T-cell (primary cell): Measurements from ENCODE around the gene CHD9NB. TPM values are rescaled to one million over a fixed set of nuclear protein-coding genes. Genes with fewer than 3 reads are reported as not detected.

ENCODE experiments used
- ATAC-seq, 4 experiments: fragments of 200-7000 bp in 3 of 4; fragments of 150-1000 bp in 1 of 4; cut with Tn5 transposase; replicated peaks in 1 of 4; 1 replicate in 3 of 4; 2 replicates in 1 of 4; pipeline ENCODE4 v1.10.0; 2021; ENCODE audit warnings: moderate library complexity in 3 of 4, mild to moderate bottlenecking in 2 of 4, moderate number of reproducible peaks in 1 of 4
- CTCF ChIA-PET, 2 donors: fragments of 300-600 bp; sonication (Branson Sonifier 250); formaldehyde crosslinking; loops; one replicate each; lab custom pipeline; 2022; ENCODE audit warnings: antibody characterized with exemption in 2 of 2; lab: Charles Lee
- POLR2A ChIA-PET, 2 donors: fragments of 300-600 bp; sonication (Branson Sonifier 250); formaldehyde crosslinking; loops; one replicate each; lab custom pipeline; 2022; ENCODE audit warnings: antibody characterized with exemption in 2 of 2; lab: Charles Lee
- DNase-seq, 35 experiments: peaks; one replicate each; pipeline versions ENCODE4 v3.0.0 to v3.0.0-alpha.2; 2013 to 2023
- H3K27ac ChIP-seq: one replicate; pipeline ENCODE4 v1.5.1; 2013; ENCODE audit warnings: low read length
- H3K27me3 ChIP-seq, 2 experiments: replicated peaks in 1 of 2; 1 replicate in 1 of 2; 2 replicates in 1 of 2; pipeline versions ENCODE4 v1.6.1 to v1.7.0; 2013; ENCODE audit warnings: low read length in 1 of 2, mixed read lengths in 1 of 2; ENCODE audit not compliant: control insufficient read depth in 2 of 2, insufficient read depth in 2 of 2; ENCODE audit errors: extremely low read depth in 1 of 2
- H3K36me3 ChIP-seq, 2 donors: 1 replicate in 1 of 2; 2 replicates in 1 of 2; pipeline versions ENCODE4 v1.6.1 to v1.7.0; 2013; ENCODE audit warnings: low read length in 1 of 2; ENCODE audit not compliant: control insufficient read depth in 2 of 2, insufficient read depth in 1 of 2; ENCODE audit errors: extremely low read depth in 1 of 2
- H3K4me1 ChIP-seq, 2 experiments: 1 replicate in 1 of 2; 2 replicates in 1 of 2; pipeline versions ENCODE4 v1.6.1 to v1.7.0; 2013; ENCODE audit warnings: low read length in 2 of 2, mixed read lengths in 1 of 2; ENCODE audit not compliant: insufficient read depth in 2 of 2, control insufficient read depth in 1 of 2; ENCODE audit errors: extremely low read depth in 1 of 2
- H3K4me3 ChIP-seq, 2 donors: 1 replicate in 1 of 2; 2 replicates in 1 of 2; pipeline versions ENCODE4 v1.5.1 to v1.7.0; 2013; ENCODE audit warnings: mild to moderate bottlenecking in 2 of 2, low read length in 1 of 2, moderate library complexity in 1 of 2; ENCODE audit not compliant: control insufficient read depth in 1 of 2; ENCODE audit errors: extremely low read depth in 1 of 2
- H3K9me3 ChIP-seq: 2 replicates; pipeline ENCODE4 v1.7.0; 2013
- H3K27ac Mint-ChIP-seq, 2 donors: one replicate each; pipeline ENCODE4 v1.8.0; 2020 to 2021; ENCODE audit warnings: mild to moderate bottlenecking in 2 of 2, mixed read lengths in 2 of 2
- H3K27me3 Mint-ChIP-seq, 2 donors: one replicate each; pipeline ENCODE4 v1.8.0; 2021 to 2022; ENCODE audit warnings: mixed read lengths in 2 of 2
- H3K36me3 Mint-ChIP-seq: one replicate; pipeline ENCODE4 v1.8.0; 2021; ENCODE audit warnings: mixed read lengths
- H3K4me1 Mint-ChIP-seq, 3 donors: one replicate each; pipeline ENCODE4 v1.8.0; 2020 to 2022; ENCODE audit warnings: mixed read lengths in 3 of 3, mild to moderate bottlenecking in 1 of 3
- H3K4me3 Mint-ChIP-seq, 3 donors: one replicate each; pipeline ENCODE4 v1.8.0; 2020 to 2022; ENCODE audit warnings: mild to moderate bottlenecking in 3 of 3, mixed read lengths in 3 of 3, moderate library complexity in 3 of 3
- H3K9me3 Mint-ChIP-seq, 3 donors: one replicate each; pipeline ENCODE4 v1.8.0; 2020 to 2022; ENCODE audit warnings: mixed read lengths in 3 of 3
- WGBS: methylation state at CpG from one replicate; pipeline ENCODE4 v1.1.5; 2013; ENCODE audit warnings: missing lambda C conversion rate; ENCODE audit not compliant: insufficient coverage; 5-methylcytosine and 5-hydroxymethylcytosine counted together
- total RNA-seq, 35 experiments: library from RNA in 6 of 35; stranded (reverse) in 6 of 35; fragments of 120-200 nt in 1 of 35; gene quantifications; one replicate each; pipeline versions ENCODE4 v1.2.1 to v1.2.4 and lab custom pipeline; 2013 to 2026

The CHD9NB gene
- total RNA-seq, 5 donors from 2014 or later (not counting 1 experiment from before 2014, with no cell fraction given): not detected

GRCh38 chr16:53007095-53007494 lies 45.6 kb downstream of the CHD9NB start:
- Histone ChIP-seq H3K27ac (no peak overlapping the region), H3K9me3 (no peaks in the 10 kb centered on the region), H3K36me3 (no peaks in the 10 kb centered on the region), H3K4me3 (no peak overlapping the region), H3K27me3 (no peaks in the 10 kb centered on the region), H3K4me1 (no peaks in the 10 kb centered on the region)
- Mint-ChIP-seq H3K4me3 (no peak overlapping the region), H3K9me3 (no peaks in the 10 kb centered on the region), H3K36me3 (no peaks in the 10 kb centered on the region), H3K27me3 (peaks cover 13 to 17% of the 10 kb centered on the region in 2 donors), H3K4me1 (no peaks in the 10 kb centered on the region), H3K27ac (no peak overlapping the region)
- DNase-seq (no peak), ATAC-seq (no peak)
- WGBS: no CpG with 5 or more reads among the region's 1 CpG
- CTCF ChIA-PET: no interaction called here
- POLR2A ChIA-PET: no interaction called here

GRCh38 chr16:52997922-52998321 lies 54.8 kb downstream of the CHD9NB start:
- no peak overlapping the region for H3K4me3 Mint-ChIP-seq
- Histone ChIP-seq H3K27ac (no peak overlapping the region), H3K27me3 (peaks cover 0 to 7% of the 10 kb centered on the region in 2 experiments), H3K4me1 (no peaks in the 10 kb centered on the region), H3K36me3 (no peaks in the 10 kb centered on the region), H3K4me3 (no peak overlapping the region), H3K9me3 (no peaks in the 10 kb centered on the region)
- POLR2A ChIA-PET: no interaction called here
- DNase-seq (no peak), ATAC-seq (no peak)
- no peaks in the 10 kb centered on the region for H3K36me3 Mint-ChIP-seq
- WGBS: 100% methylated on average over 1 of the region's 1 CpG
- peaks cover 0 to 8% of the 10 kb centered on the region in 2 donors for H3K27me3 Mint-ChIP-seq
- no peak overlapping the region for H3K27ac Mint-ChIP-seq
- CTCF ChIA-PET: no interaction called here
- no peaks in the 10 kb centered on the region for H3K4me1 Mint-ChIP-seq
- peaks cover 0 to 3% (median 0%) of the 10 kb centered on the region in 3 donors for H3K9me3 Mint-ChIP-seq

- Mint-ChIP-seq H3K4me3 (no peak overlapping the region), H3K9me3 (peaks cover 0 to 1% (median 0%) of the 10 kb centered on the region in 3 donors), H3K27ac (no peak overlapping the region), H3K4me1 (no peaks in the 10 kb centered on the region), H3K36me3 (no peaks in the 10 kb centered on the region), H3K27me3 (peaks cover 1 to 5% of the 10 kb centered on the region in 2 donors)
- DNase-seq (no peak), ATAC-seq (no peak)
- Histone ChIP-seq H3K4me3 (no peak overlapping the region), H3K4me1 (no peaks in the 10 kb centered on the region), H3K27me3 (peaks cover 0 to 3% of the 10 kb centered on the region in 2 experiments), H3K27ac (no peak overlapping the region), H3K9me3 (no peaks in the 10 kb centered on the region), H3K36me3 (no peaks in the 10 kb centered on the region)
- ChIA-PET CTCF (no interaction called here), POLR2A (no interaction called here)
- WGBS: no CpG with 5 or more reads among the region's 5 CpGs
Observed at GRCh38 chr16:52994942-52995341, 57.8 kb downstream of the CHD9NB start.

GRCh38 chr16:52993179-52993578 lies 59.5 kb downstream of the CHD9NB start:
- no peak for ATAC-seq
- Histone ChIP-seq H3K4me3 (no peak overlapping the region), H3K27ac (no peak overlapping the region), H3K27me3 (peaks cover 0 to 3% of the 10 kb centered on the region in 2 experiments), H3K4me1 (no peaks in the 10 kb centered on the region), H3K36me3 (no peaks in the 10 kb centered on the region), H3K9me3 (no peaks in the 10 kb centered on the region)
- Mint-ChIP-seq H3K9me3 (peaks cover 0 to 4% (median 0%) of the 10 kb centered on the region in 3 donors), H3K4me3 (no peak overlapping the region), H3K27me3 (peaks cover 2 to 14% of the 10 kb centered on the region in 2 donors), H3K4me1 (no peaks in the 10 kb centered on the region), H3K27ac (no peak overlapping the region), H3K36me3 (no peaks in the 10 kb centered on the region)
- WGBS: 50% methylated on average over 2 of the region's 3 CpGs
- ChIA-PET POLR2A (no interaction called here), CTCF (no interaction called here)
- no peak for DNase-seq

GRCh38 chr16:52991572-52991971 lies 61.1 kb downstream of the CHD9NB start:
- POLR2A ChIA-PET: no interaction called here
- ATAC-seq (no peak), DNase-seq (no peak)
- Histone ChIP-seq H3K36me3 (no peaks in the 10 kb centered on the region), H3K4me1 (no peaks in the 10 kb centered on the region), H3K27me3 (peaks cover 0 to 3% of the 10 kb centered on the region in 2 experiments), H3K4me3 (no peak overlapping the region), H3K9me3 (no peaks in the 10 kb centered on the region), H3K27ac (no peak overlapping the region)
- Mint-ChIP-seq H3K27me3 (peaks cover 2 to 17% of the 10 kb centered on the region in 2 donors), H3K9me3 (peaks cover 0 to 4% (median 0%) of the 10 kb centered on the region in 3 donors), H3K36me3 (no peaks in the 10 kb centered on the region), H3K4me1 (no peaks in the 10 kb centered on the region), H3K27ac (no peak overlapping the region), H3K4me3 (no peak overlapping the region)
- WGBS: no CpG with 5 or more reads among the region's 1 CpG
- CTCF ChIA-PET: interaction anchor here in 1 of 2 donors (0.5 kb wide), 1 partner anchor 84 kb away, joined by 3 read pairs; no protein-coding TSS in a partner anchor

Other genes with a start within 250 kb of the CHD9NB start
- gene CHD9, start 2.1 kb upstream of the CHD9NB start, total RNA-seq: 10 to 100 TPM; 33.0 to 39.3 (median 33.8) TPM